GM21619 (cell line): ENCODE measurements around the gene CDC42EP2.
"Not testable (repeated sequence)": the region's sequence is repeated elsewhere in the genome, so short reads cannot be mapped to it uniquely, and the experiment has no call there.

ENCODE experiments used
- ATAC-seq: cut with Tn5 transposase; IDR thresholded peaks from one replicate; pipeline ENCODE4 v1.9.1; 2021; ENCODE audit not compliant: unreplicated experiment

The CDC42EP2 gene

DNA sequence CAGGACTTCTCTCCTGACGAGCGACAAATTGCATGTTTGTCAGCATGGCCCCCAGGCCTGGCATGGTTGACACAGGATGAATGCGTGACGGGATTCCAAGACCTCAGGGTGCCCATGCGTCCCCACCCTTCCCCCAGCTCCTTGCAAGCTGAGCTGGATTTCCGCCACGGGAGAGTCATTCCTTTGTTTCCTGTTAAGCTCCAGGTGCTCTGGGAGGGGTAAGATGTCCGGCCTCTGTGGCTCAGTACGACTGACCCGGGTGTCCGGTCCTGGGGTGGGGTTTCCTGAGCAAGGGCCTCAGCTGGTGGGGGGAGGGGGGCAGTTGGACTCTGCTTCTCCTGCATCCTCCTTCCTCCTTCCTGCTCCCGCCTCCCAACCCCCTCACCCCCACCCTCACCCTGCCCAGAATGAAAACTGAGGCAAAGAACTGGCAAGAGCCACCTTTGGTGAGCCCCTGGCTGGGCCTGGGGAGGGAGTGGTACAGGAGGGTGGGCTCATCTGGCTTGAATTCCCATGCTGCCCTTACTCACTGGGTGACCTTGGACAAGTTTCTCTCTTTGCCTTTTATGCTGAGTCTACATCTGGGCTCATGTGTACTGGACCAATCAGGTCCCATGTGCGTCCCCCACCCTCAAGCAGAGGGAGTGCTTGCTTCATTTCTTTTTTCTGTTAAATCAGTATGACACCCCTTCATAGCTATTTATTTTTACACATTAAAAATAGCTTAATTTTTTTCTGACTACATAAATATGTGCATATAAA lies 2.5 kb downstream of the CDC42EP2 start:
- no peak for ATAC-seq

DNA sequence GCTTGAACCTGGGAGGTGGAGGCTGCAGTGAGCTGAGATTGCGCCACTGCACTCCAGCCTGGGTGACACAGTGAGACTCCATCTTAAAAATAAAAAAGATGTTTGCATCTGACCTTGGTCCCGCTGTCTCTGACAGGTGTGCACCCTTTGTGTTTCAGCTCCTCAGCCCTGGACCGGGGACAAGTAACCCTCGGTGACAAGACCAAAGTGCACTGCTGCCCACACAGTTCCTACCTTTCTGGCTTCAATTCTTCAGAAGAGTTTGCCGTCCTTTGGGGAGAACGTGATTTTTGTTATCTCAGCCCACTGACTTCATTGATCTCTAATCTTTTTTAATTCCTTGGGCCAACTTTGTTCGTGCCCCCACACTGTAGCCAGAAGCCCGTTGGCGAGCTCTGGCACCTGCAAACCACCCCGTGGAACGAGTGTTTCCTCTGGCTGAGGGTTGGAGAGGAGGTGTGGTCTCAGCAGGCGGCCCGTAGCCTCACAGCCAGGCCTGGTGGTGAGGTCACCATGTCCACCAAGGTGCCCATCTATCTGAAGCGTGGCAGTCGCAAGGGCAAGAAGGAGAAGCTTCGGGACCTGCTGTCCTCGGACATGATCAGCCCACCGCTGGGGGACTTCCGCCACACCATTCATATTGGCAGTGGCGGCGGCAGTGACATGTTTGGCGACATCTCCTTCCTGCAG lies 5.9 kb downstream of the CDC42EP2 start:
- ATAC-seq: no peak

DNA sequence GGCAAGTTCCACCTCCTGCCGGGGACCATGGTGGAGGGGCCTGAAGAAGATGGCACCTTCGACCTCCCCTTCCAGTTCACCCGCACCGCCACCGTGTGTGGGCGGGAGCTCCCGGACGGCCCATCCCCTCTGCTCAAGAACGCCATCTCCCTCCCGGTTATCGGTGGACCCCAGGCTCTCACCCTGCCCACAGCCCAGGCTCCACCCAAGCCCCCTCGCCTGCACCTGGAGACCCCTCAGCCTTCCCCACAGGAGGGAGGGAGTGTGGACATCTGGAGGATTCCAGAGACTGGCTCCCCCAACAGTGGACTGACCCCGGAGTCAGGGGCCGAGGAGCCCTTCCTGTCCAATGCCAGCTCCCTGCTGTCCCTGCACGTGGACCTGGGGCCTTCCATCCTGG lies 6.4 kb downstream of the CDC42EP2 start:
- no peak for ATAC-seq

DNA sequence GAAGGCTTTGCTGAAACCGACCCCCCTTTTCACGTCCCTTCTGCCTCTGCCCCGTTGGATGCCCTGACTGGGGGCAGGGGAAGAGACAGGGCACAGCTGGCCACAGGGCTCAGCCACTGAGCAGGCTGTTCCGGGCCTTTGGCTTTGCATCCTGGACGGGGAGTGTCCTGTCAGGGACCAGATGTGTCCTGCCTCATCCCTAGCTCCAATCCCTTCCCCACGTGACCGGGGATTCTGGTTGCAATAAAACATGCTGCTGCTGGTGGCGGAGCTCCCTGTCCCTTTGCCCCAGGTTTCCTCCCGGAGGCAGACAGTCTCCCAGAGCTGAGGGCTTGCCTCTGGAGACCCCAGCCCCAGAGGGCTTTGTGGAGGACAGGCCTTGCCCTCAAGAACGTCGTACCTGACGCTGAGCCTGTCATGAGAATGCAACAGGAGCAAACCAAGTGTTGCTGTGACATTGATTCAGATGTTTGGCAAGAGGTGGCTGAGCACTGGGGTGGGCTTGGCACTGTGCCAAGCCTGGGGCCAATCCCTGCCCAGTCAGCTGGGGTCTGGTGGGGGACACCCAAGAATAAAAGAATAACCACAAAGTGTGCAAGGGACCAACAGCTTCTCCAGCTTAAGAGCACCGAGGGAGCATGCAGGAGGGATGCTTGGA lies 7.3 kb downstream of the CDC42EP2 start:
- no peak for ATAC-seq

DNA sequence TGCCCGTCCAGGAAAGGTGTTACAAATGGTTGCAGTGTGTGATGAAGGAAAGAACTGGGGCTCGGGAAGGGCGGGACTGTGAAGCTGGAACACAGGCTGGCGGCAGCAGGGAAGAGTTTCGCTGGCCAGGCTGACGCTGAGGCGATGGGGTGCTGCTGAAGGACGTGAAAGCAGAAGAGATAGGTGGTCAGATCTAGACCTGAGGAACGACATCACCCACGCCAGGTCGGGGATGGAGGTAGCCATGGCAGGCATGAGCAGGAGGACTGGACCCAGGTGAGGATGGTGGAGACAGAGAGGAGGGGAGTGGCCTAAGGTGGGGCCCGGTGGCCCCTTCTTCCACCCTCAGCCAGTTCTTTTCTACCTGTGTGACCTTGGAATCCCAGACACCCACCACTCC lies 9.1 kb downstream of the CDC42EP2 start:
- no peak for ATAC-seq

DNA sequence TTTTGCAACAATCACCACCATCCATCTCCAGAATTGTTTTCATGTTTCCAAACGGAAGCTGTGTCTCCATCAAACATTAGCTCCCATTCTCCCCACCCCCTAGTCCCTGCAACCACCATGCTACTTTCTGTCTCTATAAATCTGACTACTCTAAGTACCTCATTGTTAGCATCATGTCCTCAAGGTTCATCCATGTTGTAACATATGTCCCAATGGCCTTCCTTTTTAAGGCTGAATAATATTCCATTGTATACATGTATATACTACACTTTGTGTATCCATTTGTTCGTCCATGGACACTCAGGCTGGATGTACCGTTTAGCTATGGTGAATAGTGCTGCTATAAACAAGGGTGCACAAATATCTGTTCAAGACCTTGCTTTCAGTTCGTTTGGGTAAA lies 10.8 kb downstream of the CDC42EP2 start:
- no peak for ATAC-seq

GRCh38 chr11:65327021-65327420 lies 12.4 kb downstream of the CDC42EP2 start:
- no peak for ATAC-seq

- ATAC-seq: no peak
Measured at GRCh38 chr11:65329478-65329877, 14.8 kb downstream of the CDC42EP2 start.

DNA sequence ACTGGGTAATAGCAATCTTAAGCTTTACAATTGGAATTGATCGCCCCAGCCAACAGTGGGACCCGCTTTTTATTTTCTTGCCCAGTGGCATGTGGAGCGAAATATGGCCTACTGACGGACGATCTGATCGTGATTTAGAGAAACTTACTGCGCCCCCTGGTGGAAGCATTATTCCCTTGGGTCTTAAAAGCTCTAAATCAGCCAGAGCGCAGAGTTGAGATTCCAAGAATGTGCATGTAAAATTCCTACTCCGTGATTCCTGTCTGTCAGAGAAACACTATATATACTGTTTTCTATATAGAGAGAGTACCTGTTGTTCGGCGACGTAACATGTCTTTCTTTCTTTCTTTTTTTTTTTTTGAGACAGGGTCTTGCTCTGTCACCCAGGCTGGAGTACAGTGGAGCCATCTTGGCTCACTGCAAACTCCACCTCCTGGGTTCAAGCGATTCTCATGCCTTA lies 15.3 kb downstream of the CDC42EP2 start:
- ATAC-seq: no peak

GRCh38 chr11:65330544-65330943 lies 15.9 kb downstream of the CDC42EP2 start:
- ATAC-seq: no peak

DNA sequence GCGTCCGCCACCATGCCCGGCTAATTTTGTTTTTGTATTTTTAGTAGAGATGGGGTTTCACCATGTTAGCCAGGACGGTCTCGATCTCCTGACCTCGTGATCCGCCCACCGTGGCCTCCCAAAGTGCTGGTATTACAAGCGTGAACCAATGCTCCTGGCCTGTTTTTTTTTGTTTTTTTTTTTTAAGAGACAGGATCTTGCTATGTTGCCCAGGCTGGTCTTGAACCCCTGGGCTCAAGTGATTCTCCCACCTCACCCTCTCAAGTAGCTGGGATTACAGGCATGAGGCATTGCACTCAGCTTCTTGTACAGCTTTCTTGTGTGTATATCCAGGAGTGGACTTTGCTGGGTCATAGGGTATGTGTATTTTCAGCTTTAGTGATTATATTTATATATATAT lies 17.9 kb downstream of the CDC42EP2 start:
- ATAC-seq: not testable (repeated sequence)

- ATAC-seq: no peak
Measured at GRCh38 chr11:65334696-65335295, 20.1 kb downstream of the CDC42EP2 start.

- ATAC-seq: no peak
Measured at GRCh38 chr11:65338676-65339075, 24.0 kb downstream of the CDC42EP2 start.

DNA sequence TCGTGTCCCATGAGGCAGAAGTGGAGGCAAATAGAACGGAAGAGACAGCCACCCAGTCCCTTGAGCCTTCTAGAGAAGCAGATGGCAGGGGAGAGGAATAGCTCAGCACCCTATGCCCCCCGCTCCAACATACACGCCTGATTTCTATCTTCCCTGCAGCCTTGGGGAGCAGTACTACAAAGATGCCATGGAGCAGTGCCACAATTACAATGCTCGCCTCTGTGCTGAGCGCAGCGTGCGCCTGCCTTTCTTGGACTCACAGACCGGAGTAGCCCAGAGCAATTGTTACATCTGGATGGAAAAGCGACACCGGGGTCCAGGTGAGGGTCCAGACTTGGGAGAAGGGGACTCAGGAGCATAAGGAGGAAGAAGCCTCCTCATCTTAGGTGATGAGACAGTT lies 25.6 kb downstream of the CDC42EP2 start:
- no peak for ATAC-seq

- no peak for ATAC-seq
Measured at GRCh38 chr11:65341856-65342255, 27.2 kb downstream of the CDC42EP2 start.

GRCh38 chr11:65351511-65351910 lies 36.8 kb downstream of the CDC42EP2 start:
- ATAC-seq: no peak

DNA sequence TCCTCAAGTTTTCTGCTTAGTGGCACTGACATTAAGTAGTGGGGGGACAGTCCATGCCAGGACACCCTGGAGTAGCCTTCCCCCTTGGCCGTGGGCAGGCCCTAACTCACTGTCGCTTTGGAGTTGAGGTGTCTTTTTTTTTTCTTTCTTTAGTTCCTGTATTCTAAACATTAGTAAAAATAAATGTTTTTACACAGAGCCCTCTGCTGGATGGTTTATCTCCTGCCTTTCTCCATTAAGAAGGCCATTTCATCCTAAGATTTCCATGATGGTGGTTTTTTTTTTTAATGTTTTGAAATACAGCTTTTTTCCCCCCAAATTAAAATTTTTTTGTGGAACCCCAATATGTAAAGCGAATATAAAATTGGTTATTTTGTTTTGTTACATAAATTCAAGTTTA lies 38.1 kb downstream of the CDC42EP2 start:
- no peak for ATAC-seq

DNA sequence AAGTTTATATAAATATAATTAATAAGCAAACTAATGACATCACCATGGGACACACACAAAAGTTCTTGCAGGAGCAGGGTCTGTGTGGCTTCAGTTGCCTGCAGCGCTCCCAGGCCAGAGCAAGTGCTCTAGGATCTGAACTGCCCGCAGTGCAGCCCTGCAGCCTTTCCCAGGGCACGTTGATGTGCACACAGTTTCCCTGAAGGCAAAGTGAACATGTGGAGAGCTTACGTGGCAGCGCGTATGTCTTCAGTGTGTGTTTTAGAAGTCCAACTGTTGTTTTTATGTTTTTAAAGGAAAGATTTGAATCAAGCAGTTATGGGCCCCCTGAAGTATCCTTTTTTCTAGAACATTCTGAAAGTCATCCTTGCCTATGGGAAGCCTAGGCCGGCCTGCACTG lies 38.7 kb downstream of the CDC42EP2 start:
- ATAC-seq: no peak

- no peak for ATAC-seq
Measured at GRCh38 chr11:65353900-65354264, 39.2 kb downstream of the CDC42EP2 start.

DNA sequence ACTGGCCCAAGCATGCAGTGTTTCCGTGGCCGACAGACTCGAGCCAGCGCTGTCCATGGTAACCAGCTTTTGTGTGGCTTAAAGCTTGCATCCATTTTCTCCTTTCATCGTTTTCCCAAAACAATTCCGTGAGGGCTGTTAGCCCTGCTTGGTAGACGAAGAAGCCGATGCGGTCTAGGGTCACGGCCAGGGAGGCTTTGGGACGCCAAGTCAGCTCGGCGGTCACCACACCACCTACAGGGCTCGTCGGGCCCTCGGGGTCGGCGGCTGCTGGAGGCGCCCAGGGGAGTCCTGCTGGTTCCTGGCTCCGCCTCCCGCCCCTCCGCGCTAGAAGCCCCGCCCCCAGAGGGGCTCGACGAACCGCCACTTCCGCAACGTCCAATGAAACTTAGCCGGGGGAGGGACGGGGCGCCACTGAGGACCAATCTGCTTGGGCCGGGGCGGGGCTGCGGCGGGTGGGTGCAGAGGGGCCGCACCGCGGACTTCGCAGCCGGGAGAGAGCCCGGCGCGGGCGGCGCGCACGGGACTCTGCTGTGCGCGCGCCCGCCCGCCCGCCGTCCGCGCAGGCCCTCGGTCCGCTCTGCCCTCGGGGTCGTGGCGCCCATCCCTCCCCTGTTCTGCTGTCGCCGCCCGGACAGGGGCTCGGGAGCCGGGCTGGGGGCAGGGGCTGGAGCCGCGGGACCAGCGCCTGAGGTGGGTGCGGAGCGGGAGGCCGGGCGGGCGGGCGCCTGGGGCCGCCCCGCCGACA lies 39.8 kb downstream of the CDC42EP2 start, which contains the start of gene TIGD3:
Gene TIGD3 (plus strand): TSS at position 487 of the 748 bp plus-strand sequence. CDS start 1,058 bp downstream, outside the sequence.
- ATAC-seq: peak; percentile 78
